Limb (tissue), 2 donors: Measurements from ENCODE around the gene USE1.
"Not testable (repeated sequence)": the region's sequence is repeated elsewhere in the genome, so short reads cannot be mapped to it uniquely, and the experiment has no call there.

Source experiments
- DNase-seq, 2 donors: peaks; one replicate each; pipeline ENCODE4 v3.0.0-alpha.2; 2016; ENCODE audit errors: extremely low spot score in 2 of 2

The USE1 gene

GRCh38 chr19:17215127-17215971, at the start of gene USE1:
Gene USE1 (plus strand): TSS chr19:17215357. CDS start chr19:17215406, 49 bp downstream.
- peak; percentile 92 to 95 for DNase-seq

- no peak for DNase-seq
These were observed 49.4 kb upstream of the USE1 start for GRCh38 chr19:17165715-17166114.

GRCh38 chr19:17170538-17171297, 44.4 kb upstream of the USE1 start:
- DNase-seq: no peak

- DNase-seq: no peak
These were observed 43.3 kb upstream of the USE1 start for GRCh38 chr19:17171874-17172273.

- DNase-seq: no peak
These were observed 42.4 kb upstream of the USE1 start for GRCh38 chr19:17172624-17173345.

GRCh38 chr19:17178291-17178690, 36.9 kb upstream of the USE1 start:
- no peak for DNase-seq

- no peak for DNase-seq
These were observed 34.0 kb upstream of the USE1 start for GRCh38 chr19:17180997-17181702.

GRCh38 chr19:17183271-17183761, 31.8 kb upstream of the USE1 start:
- DNase-seq: no peak

GRCh38 chr19:17183858-17184321, 31.3 kb upstream of the USE1 start:
- peak in 1 of 2 donors; percentile 5 for DNase-seq

- no peak for DNase-seq
These were observed 30.8 kb upstream of the USE1 start for GRCh38 chr19:17184371-17184841.

GRCh38 chr19:17185590-17185989, 29.6 kb upstream of the USE1 start:
- no peak for DNase-seq

- not testable (repeated sequence) for DNase-seq
These were observed 23.4 kb upstream of the USE1 start for GRCh38 chr19:17191736-17192135.

- DNase-seq: no peak
These were observed 22.4 kb upstream of the USE1 start for GRCh38 chr19:17192751-17193150.

- DNase-seq: no peak
These were observed 20.5 kb upstream of the USE1 start for GRCh38 chr19:17194608-17195007.

GRCh38 chr19:17195106-17195505, 20.1 kb upstream of the USE1 start:
- no peak for DNase-seq

- DNase-seq: no peak
These were observed 18.5 kb upstream of the USE1 start for GRCh38 chr19:17196610-17197009.

GRCh38 chr19:17197666-17198065, 17.5 kb upstream of the USE1 start:
- no peak for DNase-seq

- DNase-seq: no peak
These were observed 14.6 kb upstream of the USE1 start for GRCh38 chr19:17200408-17201079.

GRCh38 chr19:17202249-17202648, 12.9 kb upstream of the USE1 start:
- DNase-seq: no peak

GRCh38 chr19:17202713-17203112, 12.4 kb upstream of the USE1 start:
- no peak for DNase-seq
